OCI-LY1 (cell line): ENCODE results near the gene MACROD2.
"Not testable (repeated sequence)": the region's sequence is repeated elsewhere in the genome, so short reads cannot be mapped to it uniquely, and the experiment has no call there.

ENCODE experiments used
- H2AFZ ChIP-seq: fragments of 200-600 bp; sonication (generic), shearing (Covaris generic); 2 replicates; pipeline ENCODE4 v1.6.0; 2014; ENCODE audit warnings: antibody characterized with exemption, mild to moderate bottlenecking, low read length
- H3F3A ChIP-seq: fragments of 200-600 bp; sonication (generic), shearing (Covaris generic); 2 replicates; pipeline ENCODE4 v1.6.0; 2014; ENCODE audit warnings: mild to moderate bottlenecking, antibody characterized with exemption, low read length, moderate library complexity; ENCODE audit not compliant: insufficient read depth
- H3K27ac ChIP-seq: fragments of 200-600 bp; sonication (generic); 2 replicates; pipeline ENCODE4 v1.5.1; 2014; ENCODE audit warnings: low read length, mixed run types, mild to moderate bottlenecking, low read depth; ENCODE audit not compliant: poor library complexity, severe bottlenecking
- H3K27me3 ChIP-seq: fragments of 200-600 bp; sonication (generic); 2 replicates; pipeline ENCODE4 v1.6.0; 2014; ENCODE audit warnings: antibody characterized with exemption, mild to moderate bottlenecking, low read length, moderate library complexity; ENCODE audit not compliant: insufficient read depth
- H3K36me3 ChIP-seq: fragments of 200-600 bp; sonication (generic); 2 replicates; pipeline ENCODE4 v1.6.1; 2014; ENCODE audit warnings: mild to moderate bottlenecking, antibody characterized with exemption, low read length, moderate library complexity, mixed read lengths; ENCODE audit not compliant: insufficient read depth
- H3K4me1 ChIP-seq: fragments of 200-600 bp; sonication (generic); 2 replicates; pipeline ENCODE4 v1.5.1; 2014; ENCODE audit warnings: mild to moderate bottlenecking, low read length, moderate library complexity; ENCODE audit not compliant: insufficient read depth, severe bottlenecking
- H3K4me2 ChIP-seq: fragments of 200-600 bp; sonication (generic), shearing (Covaris generic); 2 replicates; pipeline ENCODE4 v1.6.1; 2014; ENCODE audit warnings: low read length
- H3K4me3 ChIP-seq: fragments of 200-600 bp; sonication (generic); 2 replicates; pipeline ENCODE4 v1.5.1; 2014; ENCODE audit warnings: low read length, low read depth, mild to moderate bottlenecking, mixed read lengths; ENCODE audit not compliant: poor library complexity, severe bottlenecking
- H3K79me2 ChIP-seq: fragments of 200-600 bp; shearing (Covaris generic); 2 replicates; pipeline ENCODE4 v1.6.1; 2016; ENCODE audit warnings: mixed run types, low read length, mixed read lengths; ENCODE audit not compliant: insufficient read depth
- H3K9ac ChIP-seq: fragments of 200-600 bp; sonication (generic), shearing (Covaris generic); 2 replicates; pipeline ENCODE4 v1.6.1; 2014; ENCODE audit warnings: mild to moderate bottlenecking, low read length, mixed read lengths
- H3K9me2 ChIP-seq: fragments of 200-600 bp; sonication (generic), shearing (Covaris generic); 2 replicates; pipeline ENCODE4 v1.6.1; 2014; ENCODE audit warnings: low read depth, mild to moderate bottlenecking, low read length, mixed read lengths
- H3K9me3 ChIP-seq: fragments of 200-600 bp; shearing (Covaris generic); 2 replicates; pipeline ENCODE4 v1.6.1; 2014; ENCODE audit warnings: low read length, mixed read lengths
- H4K20me1 ChIP-seq: fragments of 200-600 bp; sonication (generic), shearing (Covaris generic); 2 replicates; pipeline ENCODE4 v1.6.0; 2016; ENCODE audit warnings: mild to moderate bottlenecking, low read length; ENCODE audit not compliant: insufficient read depth
- EZH2 ChIP-seq: fragments of 200-600 bp; sonication (generic), shearing (Covaris generic); IDR thresholded peaks from 2 replicates; pipeline ENCODE4 v1.8.0; 2017; ENCODE audit warnings: borderline replicate concordance, mixed run types, mild to moderate bottlenecking, antibody characterized with exemption, low read length, moderate library complexity, mixed read lengths
- TF ChIP-seq, protein P1 (sequence below): fragments of 200-600 bp; sonication (generic), shearing (Covaris generic); IDR thresholded peaks from 2 replicates; pipeline ENCODE4 v1.5.1; 2017; ENCODE audit warnings: mild to moderate bottlenecking, antibody characterized with exemption, low read length, moderate library complexity, mixed read lengths

The MACROD2 gene

DNA sequence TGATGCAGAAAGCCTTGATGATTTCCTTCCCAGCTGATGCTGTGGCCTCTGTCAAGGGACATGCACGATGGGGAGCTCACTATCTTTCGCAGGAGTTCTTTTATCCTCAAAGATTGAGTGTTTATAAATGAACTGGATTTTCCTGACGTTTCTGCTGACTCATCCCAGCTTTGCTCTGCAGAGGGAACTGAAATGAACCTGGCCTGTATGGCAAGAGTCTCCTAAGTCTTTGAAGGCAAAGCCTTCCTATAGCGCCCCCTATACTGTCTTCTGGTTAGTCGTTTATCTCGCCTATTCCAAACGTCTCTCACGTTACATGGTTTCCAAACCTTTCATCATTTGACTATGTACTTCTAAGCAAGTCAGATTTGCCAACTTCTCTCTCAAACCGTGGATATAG, 2012.6 kb downstream of the MACROD2 start:
- H3K4me2 ChIP-seq = no peak overlapping the region
- no peak overlapping the region for H2AFZ ChIP-seq
- H3K27me3 ChIP-seq = no peaks in the 10 kb centered on the region
- H3K36me3 ChIP-seq = no peaks in the 10 kb centered on the region
- H3K9ac ChIP-seq = no peak overlapping the region
- H3K27ac ChIP-seq = no peak overlapping the region
- no peaks in the 10 kb centered on the region for H3F3A ChIP-seq
- no peak overlapping the region for H3K4me3 ChIP-seq
- H3K4me1 ChIP-seq = no peaks in the 10 kb centered on the region
- no peak for TF ChIP-seq EZH2
- TF ChIP-seq, protein P1, sequence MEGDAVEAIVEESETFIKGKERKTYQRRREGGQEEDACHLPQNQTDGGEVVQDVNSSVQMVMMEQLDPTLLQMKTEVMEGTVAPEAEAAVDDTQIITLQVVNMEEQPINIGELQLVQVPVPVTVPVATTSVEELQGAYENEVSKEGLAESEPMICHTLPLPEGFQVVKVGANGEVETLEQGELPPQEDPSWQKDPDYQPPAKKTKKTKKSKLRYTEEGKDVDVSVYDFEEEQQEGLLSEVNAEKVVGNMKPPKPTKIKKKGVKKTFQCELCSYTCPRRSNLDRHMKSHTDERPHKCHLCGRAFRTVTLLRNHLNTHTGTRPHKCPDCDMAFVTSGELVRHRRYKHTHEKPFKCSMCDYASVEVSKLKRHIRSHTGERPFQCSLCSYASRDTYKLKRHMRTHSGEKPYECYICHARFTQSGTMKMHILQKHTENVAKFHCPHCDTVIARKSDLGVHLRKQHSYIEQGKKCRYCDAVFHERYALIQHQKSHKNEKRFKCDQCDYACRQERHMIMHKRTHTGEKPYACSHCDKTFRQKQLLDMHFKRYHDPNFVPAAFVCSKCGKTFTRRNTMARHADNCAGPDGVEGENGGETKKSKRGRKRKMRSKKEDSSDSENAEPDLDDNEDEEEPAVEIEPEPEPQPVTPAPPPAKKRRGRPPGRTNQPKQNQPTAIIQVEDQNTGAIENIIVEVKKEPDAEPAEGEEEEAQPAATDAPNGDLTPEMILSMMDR = peak; percentile 15; the same call in 1 of the 2 replicates
- H4K20me1 ChIP-seq = no peaks in the 10 kb centered on the region
- H3K9me3 ChIP-seq = no peaks in the 10 kb centered on the region
- no peaks in the 10 kb centered on the region for H3K79me2 ChIP-seq
- H3K9me2 ChIP-seq = no peaks in the 10 kb centered on the region

DNA sequence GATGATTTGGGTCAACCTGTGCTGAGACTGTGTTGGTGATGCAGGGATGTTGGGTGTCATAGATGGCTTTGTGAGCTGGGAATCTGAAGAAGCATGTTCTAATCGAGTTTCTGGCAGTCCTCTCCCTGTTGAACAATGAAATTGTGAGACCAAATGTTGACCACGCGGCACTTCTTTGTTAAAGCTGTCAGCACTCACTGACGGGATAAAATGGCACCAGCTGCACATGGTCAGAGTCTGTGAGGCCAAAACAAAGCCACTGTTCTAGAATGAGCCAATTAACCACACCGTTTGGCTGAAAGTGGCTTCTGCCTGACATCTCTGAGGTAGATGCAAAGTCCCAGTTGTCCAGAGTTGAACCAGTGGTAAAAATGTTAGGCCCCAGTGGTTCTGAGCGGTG, 2015.7 kb downstream of the MACROD2 start:
- Histone ChIP-seq H3K9ac (no peak overlapping the region), H3K9me2 (no peaks in the 10 kb centered on the region), H3K36me3 (no peaks in the 10 kb centered on the region), H2AFZ (no peak overlapping the region), H3K9me3 (no peaks in the 10 kb centered on the region), H3K27me3 (no peaks in the 10 kb centered on the region), H3K79me2 (no peaks in the 10 kb centered on the region), H4K20me1 (no peaks in the 10 kb centered on the region), H3K4me2 (no peak overlapping the region), H3K4me1 (no peaks in the 10 kb centered on the region), H3F3A (no peaks in the 10 kb centered on the region), H3K27ac (no peak overlapping the region), H3K4me3 (no peak overlapping the region)
- TF ChIP-seq, protein P1 = no peak
- no peak for TF ChIP-seq EZH2

DNA sequence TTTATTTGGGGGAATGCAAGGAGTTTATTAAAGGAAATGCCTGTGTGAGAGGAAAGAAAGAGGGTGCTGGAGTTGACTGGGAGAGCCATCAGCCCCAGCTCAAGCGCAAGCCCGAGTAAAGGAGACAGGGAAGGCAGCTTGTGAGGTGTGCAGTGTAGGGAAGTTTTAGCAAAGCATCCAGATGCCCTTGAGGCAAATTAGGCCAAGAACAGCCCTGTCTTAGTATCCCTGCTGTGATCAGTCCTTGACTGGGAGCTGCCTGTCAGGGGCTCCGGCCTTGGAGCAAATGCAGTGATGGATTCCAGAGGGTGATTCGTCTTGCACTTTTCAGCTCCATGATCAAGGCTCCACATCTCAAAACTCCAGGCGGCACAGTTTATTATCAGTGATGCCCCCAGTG, 2016.2 kb downstream of the MACROD2 start:
- H3K4me1 ChIP-seq = no peaks in the 10 kb centered on the region
- TF ChIP-seq, protein P1 = no peak
- no peak for TF ChIP-seq EZH2
- H4K20me1 ChIP-seq = no peaks in the 10 kb centered on the region
- H3F3A ChIP-seq = no peaks in the 10 kb centered on the region
- H3K36me3 ChIP-seq = no peaks in the 10 kb centered on the region
- no peaks in the 10 kb centered on the region for H3K9me3 ChIP-seq
- H2AFZ ChIP-seq = no peak overlapping the region
- no peak overlapping the region for H3K27ac ChIP-seq
- H3K4me3 ChIP-seq = no peak overlapping the region
- H3K9ac ChIP-seq = no peak overlapping the region
- H3K79me2 ChIP-seq = no peaks in the 10 kb centered on the region
- no peaks in the 10 kb centered on the region for H3K27me3 ChIP-seq
- no peak overlapping the region for H3K4me2 ChIP-seq
- no peaks in the 10 kb centered on the region for H3K9me2 ChIP-seq

DNA sequence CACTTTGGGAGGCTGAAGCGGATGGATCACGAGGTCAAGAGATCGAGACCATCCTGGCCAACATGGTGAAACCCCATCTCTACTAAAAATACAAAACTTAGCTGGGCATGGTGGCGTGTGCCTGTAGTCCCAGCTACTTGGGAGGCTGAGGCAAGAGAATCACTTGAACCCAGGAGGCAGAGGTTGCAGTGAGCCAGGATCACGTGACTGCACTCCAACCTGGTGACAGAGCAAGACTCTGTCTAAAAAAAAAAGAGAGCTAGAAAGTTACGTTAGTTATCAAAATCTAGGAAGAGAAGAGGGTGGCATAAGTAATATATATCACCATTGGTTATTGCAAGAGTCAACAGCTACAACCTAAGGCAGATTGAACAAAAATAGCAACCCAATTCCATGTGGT, 2017.6 kb downstream of the MACROD2 start:
- not testable (repeated sequence) for H3K9me3 ChIP-seq, H3K79me2 ChIP-seq, H3F3A ChIP-seq, H3K36me3 ChIP-seq, H3K27ac ChIP-seq, H3K27me3 ChIP-seq, H3K9me2 ChIP-seq, H4K20me1 ChIP-seq, H3K9ac ChIP-seq, H3K4me3 ChIP-seq, H2AFZ ChIP-seq, H3K4me1 ChIP-seq, H3K4me2 ChIP-seq
